ENCODE measurements around the gene ARHGEF18.
"Not testable (repeated sequence)": the region's sequence is repeated elsewhere in the genome, so short reads cannot be mapped to it uniquely, and the experiment has no call there.

The ARHGEF18 gene

DNA sequence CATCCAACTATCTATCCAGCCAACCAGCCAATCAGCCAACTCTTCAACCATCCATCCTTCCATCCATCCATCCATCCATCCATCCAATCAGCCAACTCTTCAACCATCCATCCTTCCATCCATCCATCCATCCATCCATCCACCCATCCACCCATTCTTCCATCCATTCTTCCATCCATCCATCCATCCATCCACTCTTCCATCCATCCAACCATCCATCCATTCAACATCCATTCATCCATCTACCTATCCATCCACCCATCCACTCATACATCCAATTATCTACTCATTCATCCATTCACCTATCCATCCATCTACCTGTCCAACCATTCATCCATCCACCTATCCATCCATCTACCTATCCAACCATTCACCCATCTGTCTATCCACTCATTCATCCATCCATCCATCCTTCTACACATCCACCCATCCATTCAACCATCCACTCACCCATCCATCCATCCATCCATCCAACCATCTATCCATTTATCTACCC lies 9.4 kb downstream of the ARHGEF18 start:
- H3K9me3 ChIP-seq = no peaks in the 10 kb centered on the region
- peaks cover 80% of the 10 kb centered on the region for H3K36me3 ChIP-seq
- H3K4me1 ChIP-seq (ENCODE audit: control insufficient read depth in 1 of 2, insufficient read depth in 1 of 2, low read depth in 1 of 2, low read length in 1 of 2) = peaks cover 15% of the 10 kb centered on the region in 2 experiments
- no peaks in the 10 kb centered on the region for H3K27me3 ChIP-seq
- TF ChIP-seq CTCF (IDR thresholded peaks at IDR 0.05) = no peak
- H3K27ac ChIP-seq = no peak overlapping the region
- H3K4me3 ChIP-seq (ENCODE audit: low read depth in 1 of 2, low read length in 1 of 2) = no peak overlapping the region

DNA sequence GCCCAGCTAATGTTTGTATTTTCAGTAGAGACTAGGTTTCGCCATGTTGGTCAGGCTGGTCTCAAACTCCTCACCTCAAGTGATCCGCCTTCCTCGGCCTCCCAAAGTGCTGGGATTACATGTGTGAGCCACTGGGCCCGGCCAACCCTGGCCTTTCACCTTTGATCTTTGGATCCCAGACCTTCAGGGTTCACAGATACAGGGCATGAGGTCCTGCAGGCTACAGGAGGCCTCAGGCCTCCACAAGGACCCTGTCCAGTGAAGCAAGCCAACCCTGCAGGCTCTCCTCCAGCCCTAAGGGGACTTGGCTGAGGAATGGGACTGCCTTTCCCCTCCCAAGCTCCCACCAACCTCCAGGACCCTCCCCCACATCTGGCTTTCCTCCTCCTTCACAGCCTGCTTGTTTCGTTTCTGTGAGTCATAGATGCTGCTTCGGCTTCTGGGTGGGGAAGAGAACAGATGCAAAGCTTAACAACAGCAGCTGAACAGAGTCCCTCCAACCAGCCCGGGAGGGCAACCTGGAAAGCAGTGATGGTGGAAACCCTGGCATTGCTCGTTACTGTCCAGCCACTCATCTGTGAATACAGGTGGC lies 11.8 kb downstream of the ARHGEF18 start:
- peak overlapping the region; percentile 65 for H3K27ac ChIP-seq
- H3K36me3 ChIP-seq = peaks cover 91% of the 10 kb centered on the region
- peaks cover 3 to 4% of the 10 kb centered on the region in 2 experiments for H3K4me1 ChIP-seq (ENCODE audit: control insufficient read depth in 1 of 2, insufficient read depth in 1 of 2, low read depth in 1 of 2, low read length in 1 of 2)

DNA sequence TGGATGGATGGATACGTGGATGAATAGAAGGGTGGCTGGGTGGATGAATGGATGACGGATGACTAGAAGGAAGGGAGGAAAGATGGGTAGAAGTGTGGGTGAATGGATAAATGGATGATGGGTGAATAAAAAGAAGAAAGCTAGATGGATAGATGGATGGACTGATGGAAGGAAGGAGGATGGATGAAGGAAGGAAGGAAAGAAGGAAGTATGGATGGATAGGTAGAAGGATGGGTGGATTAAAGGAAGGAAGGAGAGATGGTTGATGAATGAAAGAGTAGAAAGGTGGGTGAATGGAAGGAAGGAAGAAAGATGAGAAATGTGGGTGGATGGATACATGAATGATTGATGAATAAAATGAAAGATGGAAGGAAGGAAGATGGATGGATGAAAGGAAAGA lies 14.5 kb downstream of the ARHGEF18 start:
- peaks cover 88% of the 10 kb centered on the region for H3K36me3 ChIP-seq
- H3K4me1 ChIP-seq (ENCODE audit: control insufficient read depth in 1 of 2, insufficient read depth in 1 of 2, low read depth in 1 of 2, low read length in 1 of 2) = peaks cover 3 to 4% of the 10 kb centered on the region in 2 experiments
- no peak overlapping the region for H3K27ac ChIP-seq
- TF ChIP-seq CTCF (IDR thresholded peaks at IDR 0.05) = no peak
- no peaks in the 10 kb centered on the region for H3K9me3 ChIP-seq
- no peaks in the 10 kb centered on the region for H3K27me3 ChIP-seq
- H3K4me3 ChIP-seq (ENCODE audit: low read depth in 1 of 2, low read length in 1 of 2) = no peak overlapping the region

More for the DNA sequence above, 11.8 kb downstream of the ARHGEF18 start:
- Histone ChIP-seq H3K27me3 (no peaks in the 10 kb centered on the region), H3K9me3 (no peaks in the 10 kb centered on the region), H3K4me3 (ENCODE audit: low read depth in 1 of 2, low read length in 1 of 2) (no peak overlapping the region)
- TF ChIP-seq CTCF (IDR thresholded peaks at IDR 0.05) = no peak

DNA sequence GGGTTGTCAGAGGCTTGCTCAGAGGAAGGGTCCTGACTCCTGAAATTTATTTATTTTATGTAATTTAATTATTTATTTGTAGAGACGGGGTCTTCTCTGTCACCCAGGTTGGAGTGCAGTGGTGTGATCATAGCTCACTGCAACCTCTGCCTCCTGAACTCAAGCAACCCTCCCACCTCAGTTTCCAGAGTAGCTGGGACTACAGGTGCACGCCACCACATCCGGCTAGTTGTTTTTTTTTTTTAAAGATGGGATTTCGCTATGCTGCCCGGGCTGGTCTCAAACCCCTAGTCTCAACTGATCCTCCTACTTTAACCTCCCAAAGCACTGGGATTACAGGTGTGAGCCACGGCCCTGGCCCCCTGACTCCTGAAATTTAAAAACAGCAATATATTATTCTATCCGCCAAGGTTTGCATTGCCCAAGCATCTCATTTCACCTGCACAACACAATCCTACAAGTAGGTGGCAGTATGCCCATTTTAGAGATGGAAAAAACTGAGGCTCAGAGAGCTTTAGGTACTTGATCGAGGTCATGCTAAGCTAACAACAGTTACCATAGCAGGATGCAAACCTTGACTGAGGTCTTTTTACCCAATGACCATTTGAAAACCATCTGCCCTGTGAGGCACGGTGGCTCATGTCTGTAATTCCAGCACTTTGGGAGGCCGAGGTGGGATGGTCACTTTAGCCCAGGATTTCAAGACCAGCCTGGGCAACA lies 18.1 kb downstream of the ARHGEF18 start:
- no peak overlapping the region for H3K27ac ChIP-seq
- H3K4me3 ChIP-seq (ENCODE audit: low read depth in 1 of 2, low read length in 1 of 2) = no peak overlapping the region
- no peaks in the 10 kb centered on the region for H3K27me3 ChIP-seq
- H3K36me3 ChIP-seq = peaks cover 88% of the 10 kb centered on the region
- peak; percentile 12 for TF ChIP-seq CTCF (IDR thresholded peaks at IDR 0.05)
- H3K9me3 ChIP-seq = no peaks in the 10 kb centered on the region
- H3K4me1 ChIP-seq (ENCODE audit: control insufficient read depth in 1 of 2, insufficient read depth in 1 of 2, low read depth in 1 of 2, low read length in 1 of 2) = peaks cover 3 to 4% of the 10 kb centered on the region in 2 experiments

DNA sequence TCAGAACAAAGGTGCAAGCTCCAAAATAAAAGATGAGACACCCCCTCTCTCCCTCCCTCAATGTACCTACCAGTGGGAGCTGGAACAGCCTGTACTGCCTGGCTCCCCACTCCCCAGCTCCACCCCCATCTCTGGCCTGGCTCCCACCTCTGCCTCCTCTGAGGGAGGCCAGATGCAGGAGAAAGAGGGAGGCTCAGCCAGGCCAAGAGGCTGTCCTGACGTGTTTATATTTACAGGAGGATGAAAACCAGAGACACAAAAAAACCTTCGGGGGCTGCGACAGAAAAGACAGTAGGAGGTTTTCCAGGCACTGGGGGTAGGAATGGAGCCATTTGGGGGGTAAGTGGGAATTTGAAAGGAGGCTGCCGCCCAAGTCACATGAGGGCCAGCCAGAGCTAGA lies 19.7 kb downstream of the ARHGEF18 start:
- Histone ChIP-seq H3K27me3 (no peaks in the 10 kb centered on the region), H3K4me3 (ENCODE audit: low read depth in 1 of 2, low read length in 1 of 2) (no peak overlapping the region), H3K9me3 (no peaks in the 10 kb centered on the region), H3K36me3 (peaks cover 93% of the 10 kb centered on the region), H3K27ac (no peak overlapping the region), H3K4me1 (ENCODE audit: control insufficient read depth in 1 of 2, insufficient read depth in 1 of 2, low read depth in 1 of 2, low read length in 1 of 2) (no peaks in the 10 kb centered on the region)
- no peak for TF ChIP-seq CTCF (IDR thresholded peaks at IDR 0.05)

DNA sequence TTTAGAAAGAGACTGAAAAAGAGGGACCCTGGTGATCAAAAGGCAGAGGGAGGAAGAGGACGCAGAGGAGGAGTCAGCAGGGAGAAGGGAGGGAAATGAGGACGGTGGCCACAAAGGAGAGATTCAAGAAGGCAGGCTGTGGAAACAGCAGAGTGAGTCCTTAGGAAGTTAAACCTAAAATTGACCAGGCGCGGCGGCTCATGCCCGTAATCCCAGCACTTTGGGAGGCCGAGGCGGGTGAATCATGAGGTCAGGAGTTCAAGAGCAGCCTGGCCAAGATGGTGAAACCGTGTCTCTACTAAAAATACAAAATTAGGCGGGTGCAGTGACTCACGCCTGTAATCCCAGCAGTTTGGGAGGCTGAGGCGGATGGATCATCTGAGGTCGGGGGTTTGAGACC lies 20.1 kb downstream of the ARHGEF18 start:
- H3K27ac ChIP-seq; H3K4me1 ChIP-seq (ENCODE audit: control insufficient read depth in 1 of 2, insufficient read depth in 1 of 2, low read depth in 1 of 2, low read length in 1 of 2); H3K4me3 ChIP-seq (ENCODE audit: low read depth in 1 of 2, low read length in 1 of 2); H3K27me3 ChIP-seq; H3K9me3 ChIP-seq: not testable (repeated sequence)
- peaks cover 93% of the 10 kb centered on the region for H3K36me3 ChIP-seq
